Uterine smooth muscle cell (primary cell): ENCODE data around the gene SSX4B. TPM values are rescaled to one million over a fixed set of nuclear protein-coding genes. Genes with fewer than 3 reads are reported as not detected.

Source experiments
- total RNA-seq: library from RNA; depleted of rRNA; stranded (reverse); fragments of >200 nt; gene quantifications from 2 replicates; pipeline ENCODE4 v1.2.3, GENCODE V29; 2014

The SSX4B gene, protein sequence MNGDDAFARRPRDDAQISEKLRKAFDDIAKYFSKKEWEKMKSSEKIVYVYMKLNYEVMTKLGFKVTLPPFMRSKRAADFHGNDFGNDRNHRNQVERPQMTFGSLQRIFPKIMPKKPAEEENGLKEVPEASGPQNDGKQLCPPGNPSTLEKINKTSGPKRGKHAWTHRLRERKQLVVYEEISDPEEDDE
- total RNA-seq, result not detected in 2 replicates

DNA sequence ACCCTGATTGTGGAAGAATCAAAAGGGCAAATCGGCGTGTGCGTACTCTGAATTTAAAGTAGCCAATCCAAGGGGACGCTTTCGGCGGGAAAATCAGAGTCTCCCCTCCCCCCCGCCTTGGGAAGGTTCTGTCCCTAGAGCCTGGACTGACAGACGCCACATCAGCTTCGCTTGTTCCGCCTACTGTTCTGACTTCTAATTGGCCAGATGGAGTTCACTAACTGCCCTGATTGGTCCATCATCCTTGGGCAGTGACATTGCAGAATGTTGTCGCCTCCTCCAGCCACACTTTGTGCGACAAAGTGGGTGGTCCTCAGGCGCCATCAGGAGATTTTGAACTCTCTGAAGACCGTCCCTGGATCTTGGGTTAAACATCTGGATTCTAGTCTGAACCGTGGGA is at the start of gene SSX4B:
Gene SSX4B, minus strand, starts transcription at position 101 of the 400 bp plus-strand sequence. CDS start 588 bp downstream, outside the sequence.

DNA sequence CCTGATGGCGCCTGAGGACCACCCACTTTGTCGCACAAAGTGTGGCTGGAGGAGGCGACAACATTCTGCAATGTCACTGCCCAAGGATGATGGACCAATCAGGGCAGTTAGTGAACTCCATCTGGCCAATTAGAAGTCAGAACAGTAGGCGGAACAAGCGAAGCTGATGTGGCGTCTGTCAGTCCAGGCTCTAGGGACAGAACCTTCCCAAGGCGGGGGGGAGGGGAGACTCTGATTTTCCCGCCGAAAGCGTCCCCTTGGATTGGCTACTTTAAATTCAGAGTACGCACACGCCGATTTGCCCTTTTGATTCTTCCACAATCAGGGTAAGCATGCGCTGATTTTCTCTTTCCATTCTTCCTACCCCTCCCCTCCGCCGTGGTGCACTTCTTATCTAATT is 28.5 kb downstream of the SSX4B start, which contains the start of gene SSX4:
Gene SSX4, plus strand, starts transcription at position 301 of the 400 bp plus-strand sequence. CDS start 515 bp downstream, outside the sequence.

DNA sequence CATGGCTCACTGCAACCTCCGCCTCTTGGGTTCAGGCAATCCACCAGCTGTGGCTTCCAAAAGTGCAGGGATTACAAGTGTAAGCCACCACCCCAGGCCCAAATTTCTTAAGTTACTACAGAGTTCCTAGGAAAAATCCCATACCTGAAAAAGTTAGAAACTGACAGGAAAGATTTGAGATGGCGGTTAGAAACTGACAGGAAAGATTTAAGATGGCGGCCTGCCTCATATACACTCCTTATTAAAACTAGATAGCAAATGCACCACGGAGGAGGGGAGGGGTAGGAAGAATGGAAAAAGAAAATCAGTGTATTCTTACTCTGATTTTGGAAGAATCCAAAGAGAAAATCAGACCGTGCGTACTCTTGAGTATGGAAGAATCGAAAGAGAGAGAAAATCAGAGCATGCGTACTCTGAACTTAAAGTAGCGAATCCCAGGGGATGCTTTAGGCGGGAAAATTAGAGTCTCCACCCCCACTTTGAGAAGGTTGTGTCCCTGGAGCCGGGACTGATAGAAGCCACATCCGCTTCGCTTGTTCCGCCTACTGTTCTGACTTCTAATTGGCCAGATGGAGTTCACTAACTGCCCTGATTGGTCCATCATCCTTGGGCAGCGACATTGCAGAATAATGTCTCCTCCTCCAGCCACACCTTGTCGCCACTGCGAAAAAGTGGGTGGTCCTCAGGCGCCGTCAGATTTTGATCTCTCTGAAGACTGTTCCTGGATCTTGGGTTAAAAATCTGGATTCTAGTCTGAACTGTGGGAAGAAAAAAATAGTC is 55.3 kb downstream of the SSX4B start, which contains the start of gene SSX3:
Gene SSX3, minus strand, starts transcription at position 389 of the 780 bp plus-strand sequence. CDS start 1,454 bp downstream, outside the sequence.

Other genes with a start within 250 kb of the SSX4B start
- not detected in 2 replicates for gene SSX5, start 215.2 kb downstream of the SSX4B start, total RNA-seq
- gene SSX1, start 156.6 kb downstream of the SSX4B start, total RNA-seq, result not detected in 2 replicates
- not detected in 2 replicates for gene SSX3, start 55.3 kb downstream of the SSX4B start, total RNA-seq
- gene SSX4, start 28.4 kb downstream of the SSX4B start, total RNA-seq, result not detected in 2 replicates
- gene SLC38A5, start 58.3 kb upstream of the SSX4B start, total RNA-seq, result 39.9 and 60.2 TPM in 2 replicates
- gene FTSJ1, start 64.2 kb upstream of the SSX4B start, total RNA-seq, result 44.5 and 62.0 TPM in 2 replicates
- gene PORCN, start 97.0 kb upstream of the SSX4B start, total RNA-seq, result 4.3 and 5.2 TPM in 2 replicates
- 125 and 167 TPM in 2 replicates for gene EBP, start 109.8 kb upstream of the SSX4B start, total RNA-seq
- gene TBC1D25, start 127.8 kb upstream of the SSX4B start, total RNA-seq, result 3.9 and 6.3 TPM in 2 replicates
- gene RBM3, start 162.5 kb upstream of the SSX4B start, total RNA-seq, result 133 and 321 TPM in 2 replicates
- gene WDR13, start 185.5 kb upstream of the SSX4B start, total RNA-seq, result 87.4 and 109 TPM in 2 replicates